NCI-H748 (cell line): ENCODE measurements around the gene PCSK6.
"Not testable (repeated sequence)": the region's sequence is repeated elsewhere in the genome, so short reads cannot be mapped to it uniquely, and the experiment has no call there.

ENCODE experiments used
- DNase-seq: peaks from one replicate; lab custom pipeline; 2025; ENCODE audit not compliant: unreplicated experiment; lab: John Stamatoyannopoulos, UW

Gene PCSK6

GRCh38 chr15:101361418-101361817 lies 128.1 kb downstream of the PCSK6 start:
- DNase-seq: no peak

- peak; percentile 0 for DNase-seq
Observed at GRCh38 chr15:101359365-101359947, 130.1 kb downstream of the PCSK6 start.

- DNase-seq: no peak
Observed at GRCh38 chr15:101358895-101359294, 130.6 kb downstream of the PCSK6 start.

- no peak for DNase-seq
Observed at GRCh38 chr15:101357885-101358284, 131.6 kb downstream of the PCSK6 start.

GRCh38 chr15:101357333-101357732 lies 132.2 kb downstream of the PCSK6 start:
- no peak for DNase-seq

GRCh38 chr15:101356512-101357172 lies 132.9 kb downstream of the PCSK6 start:
- not testable (repeated sequence) for DNase-seq

- DNase-seq: no peak
Observed at GRCh38 chr15:101355678-101356464, 133.6 kb downstream of the PCSK6 start.

GRCh38 chr15:101354891-101355623 lies 134.4 kb downstream of the PCSK6 start:
- no peak for DNase-seq

GRCh38 chr15:101353240-101353639 lies 136.3 kb downstream of the PCSK6 start:
- DNase-seq: no peak

- DNase-seq: no peak
Observed at GRCh38 chr15:101351736-101352135, 137.8 kb downstream of the PCSK6 start.

GRCh38 chr15:101349047-101349951 lies 140.2 kb downstream of the PCSK6 start:
- no peak for DNase-seq

- DNase-seq: no peak
Observed at GRCh38 chr15:101348643-101349042, 140.9 kb downstream of the PCSK6 start.

- DNase-seq: no peak
Observed at GRCh38 chr15:101348015-101348414, 141.5 kb downstream of the PCSK6 start.

- no peak for DNase-seq
Observed at GRCh38 chr15:101347454-101347853, 142.1 kb downstream of the PCSK6 start.

- no peak for DNase-seq
Observed at GRCh38 chr15:101346928-101347327, 142.6 kb downstream of the PCSK6 start.

- DNase-seq: no peak
Observed at GRCh38 chr15:101342056-101342455, 147.5 kb downstream of the PCSK6 start.

GRCh38 chr15:101338502-101339057 lies 150.9 kb downstream of the PCSK6 start:
- no peak for DNase-seq

- DNase-seq: no peak
Observed at GRCh38 chr15:101337976-101338375, 151.5 kb downstream of the PCSK6 start.

GRCh38 chr15:101333907-101334789 lies 155.4 kb downstream of the PCSK6 start:
- not testable (repeated sequence) for DNase-seq
